Testis (tissue), 2 donors: ENCODE results near the gene PAIP1.

ENCODE experiments used
- POLR2A ChIP-seq: fragments of 450-650 bp; IDR thresholded peaks from one replicate; pipeline ENCODE4 v1.6.1; 2017; ENCODE audit warnings: antibody characterized with exemption, mild to moderate bottlenecking, moderate library complexity
- TF ChIP-seq, protein P1 (sequence below), 3 experiments: fragments of 450-650 bp in 2 of 3; fragments of 200-600 bp in 1 of 3; sonication (generic) in 1 of 3; IDR thresholded peaks; one replicate each; pipeline ENCODE4 v1.5.1; 2016 to 2019; ENCODE audit warnings: antibody characterized with exemption in 3 of 3, mild to moderate bottlenecking in 2 of 3, moderate library complexity in 1 of 3

- TF ChIP-seq POLR2A: no peak
- TF ChIP-seq, protein P1, sequence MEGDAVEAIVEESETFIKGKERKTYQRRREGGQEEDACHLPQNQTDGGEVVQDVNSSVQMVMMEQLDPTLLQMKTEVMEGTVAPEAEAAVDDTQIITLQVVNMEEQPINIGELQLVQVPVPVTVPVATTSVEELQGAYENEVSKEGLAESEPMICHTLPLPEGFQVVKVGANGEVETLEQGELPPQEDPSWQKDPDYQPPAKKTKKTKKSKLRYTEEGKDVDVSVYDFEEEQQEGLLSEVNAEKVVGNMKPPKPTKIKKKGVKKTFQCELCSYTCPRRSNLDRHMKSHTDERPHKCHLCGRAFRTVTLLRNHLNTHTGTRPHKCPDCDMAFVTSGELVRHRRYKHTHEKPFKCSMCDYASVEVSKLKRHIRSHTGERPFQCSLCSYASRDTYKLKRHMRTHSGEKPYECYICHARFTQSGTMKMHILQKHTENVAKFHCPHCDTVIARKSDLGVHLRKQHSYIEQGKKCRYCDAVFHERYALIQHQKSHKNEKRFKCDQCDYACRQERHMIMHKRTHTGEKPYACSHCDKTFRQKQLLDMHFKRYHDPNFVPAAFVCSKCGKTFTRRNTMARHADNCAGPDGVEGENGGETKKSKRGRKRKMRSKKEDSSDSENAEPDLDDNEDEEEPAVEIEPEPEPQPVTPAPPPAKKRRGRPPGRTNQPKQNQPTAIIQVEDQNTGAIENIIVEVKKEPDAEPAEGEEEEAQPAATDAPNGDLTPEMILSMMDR (IDR thresholded peaks at IDR 0.05): no peak
Observed at GRCh38 chr5:43533646-43534045, 23.2 kb downstream of the PAIP1 start.
